ENCODE measurements around the gene ARL5C. TPM values are rescaled to one million over a fixed set of nuclear protein-coding genes. Genes with fewer than 3 reads are reported as not detected.
"Not testable (repeated sequence)": the region's sequence is repeated elsewhere in the genome, so short reads cannot be mapped to it uniquely, and the experiment has no call there.

ARL5C gene
- total RNA-seq, 6 experiments from 2014 or later, result not detected

DNA sequence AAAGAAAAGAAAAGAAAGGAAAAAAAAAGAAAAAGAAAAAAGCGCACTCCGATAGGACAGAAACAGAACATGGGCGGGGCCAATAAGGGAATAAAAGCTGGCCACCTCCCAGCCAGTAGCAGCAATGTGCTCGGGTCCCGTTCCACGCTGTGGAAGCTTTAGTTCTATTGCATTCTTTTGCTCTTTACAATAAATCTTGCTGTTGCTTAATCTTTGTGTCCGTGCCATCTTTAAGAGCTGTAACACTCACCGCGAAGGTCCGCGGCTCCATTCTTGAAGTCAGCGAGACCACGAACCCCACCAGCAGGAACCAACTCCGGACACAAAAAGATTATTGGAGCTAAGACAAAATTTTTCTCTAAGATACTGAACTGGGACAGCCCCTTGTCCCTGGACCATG, 3.1 kb upstream of the ARL5C start:
- Histone ChIP-seq H3K27me3 (no peaks in the 10 kb centered on the region), H3K9me3 (no peaks in the 10 kb centered on the region), H3K27ac (no peak overlapping the region), H3K36me3 (no peaks in the 10 kb centered on the region), H3K4me3 (no peak overlapping the region), H3K4me1 (peaks cover 0 to 4% (median 0%) of the 10 kb centered on the region in 4 donors)
- DNase-seq, result no peak
- 92% methylated on average over 14 of the region's 14 CpGs for WGBS (ENCODE audit: insufficient coverage, low coverage, low lambda C conversion rate, missing lambda C conversion rate)
- ATAC-seq, result no peak
- TF ChIP-seq, protein P1, sequence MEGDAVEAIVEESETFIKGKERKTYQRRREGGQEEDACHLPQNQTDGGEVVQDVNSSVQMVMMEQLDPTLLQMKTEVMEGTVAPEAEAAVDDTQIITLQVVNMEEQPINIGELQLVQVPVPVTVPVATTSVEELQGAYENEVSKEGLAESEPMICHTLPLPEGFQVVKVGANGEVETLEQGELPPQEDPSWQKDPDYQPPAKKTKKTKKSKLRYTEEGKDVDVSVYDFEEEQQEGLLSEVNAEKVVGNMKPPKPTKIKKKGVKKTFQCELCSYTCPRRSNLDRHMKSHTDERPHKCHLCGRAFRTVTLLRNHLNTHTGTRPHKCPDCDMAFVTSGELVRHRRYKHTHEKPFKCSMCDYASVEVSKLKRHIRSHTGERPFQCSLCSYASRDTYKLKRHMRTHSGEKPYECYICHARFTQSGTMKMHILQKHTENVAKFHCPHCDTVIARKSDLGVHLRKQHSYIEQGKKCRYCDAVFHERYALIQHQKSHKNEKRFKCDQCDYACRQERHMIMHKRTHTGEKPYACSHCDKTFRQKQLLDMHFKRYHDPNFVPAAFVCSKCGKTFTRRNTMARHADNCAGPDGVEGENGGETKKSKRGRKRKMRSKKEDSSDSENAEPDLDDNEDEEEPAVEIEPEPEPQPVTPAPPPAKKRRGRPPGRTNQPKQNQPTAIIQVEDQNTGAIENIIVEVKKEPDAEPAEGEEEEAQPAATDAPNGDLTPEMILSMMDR (IDR thresholded peaks at IDR 0.05), result no peak
- TF ChIP-seq POLR2A (IDR thresholded peaks at IDR 0.05), result no peak
- intact Hi-C loops (cut with DNase I), result no loop called here

- H3K4me1 ChIP-seq; H3K27me3 ChIP-seq; ATAC-seq; intact Hi-C loops (cut with DNase I); H3K36me3 ChIP-seq; H3K27ac ChIP-seq; H3K4me3 ChIP-seq; DNase-seq; H3K9me3 ChIP-seq: not testable (repeated sequence)
- 92% methylated on average over 6 of the region's 10 CpGs for WGBS (ENCODE audit: insufficient coverage, low coverage, low lambda C conversion rate, missing lambda C conversion rate)
Measured at GRCh38 chr17:39168503-39168902, 2.5 kb upstream of the ARL5C start.

DNA sequence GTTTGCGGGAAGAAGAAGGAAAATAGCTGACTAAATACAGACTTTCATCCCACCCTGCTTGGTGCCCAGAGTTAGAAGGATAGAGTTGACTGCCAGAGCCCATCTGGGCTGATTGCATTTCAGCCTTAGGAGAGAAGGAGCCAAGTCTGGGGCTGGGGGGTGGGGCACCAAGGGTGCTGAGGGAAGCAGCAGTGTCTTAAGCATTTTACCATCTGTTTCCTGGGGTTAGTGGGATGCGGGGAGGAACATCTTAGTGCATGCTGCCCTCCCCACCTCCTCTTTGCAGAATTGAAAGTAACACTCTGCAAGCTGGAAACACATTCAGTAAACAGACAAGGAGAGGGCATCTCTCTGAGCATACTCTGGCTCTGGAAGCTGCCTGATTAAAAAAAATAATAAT, 1.5 kb upstream of the ARL5C start:
- no peak overlapping the region for H3K27ac ChIP-seq
- intact Hi-C loops (cut with DNase I), result no loop called here
- H3K4me1 ChIP-seq, result peaks cover 0 to 4% (median 0%) of the 10 kb centered on the region in 4 donors
- no peak overlapping the region for H3K4me3 ChIP-seq
- TF ChIP-seq, protein P1 (IDR thresholded peaks at IDR 0.05), result no peak
- TF ChIP-seq POLR2A (IDR thresholded peaks at IDR 0.05), result no peak
- WGBS (ENCODE audit: insufficient coverage, low coverage, low lambda C conversion rate, missing lambda C conversion rate), result 34% methylated on average over 2 of the region's 2 CpGs
- no peaks in the 10 kb centered on the region for H3K9me3 ChIP-seq
- DNase-seq (no peak), ATAC-seq (peak in 2 of 4 donors; percentile 15 to 21)
- H3K36me3 ChIP-seq, result no peaks in the 10 kb centered on the region
- H3K27me3 ChIP-seq, result no peaks in the 10 kb centered on the region

- 50% methylated on average over 7 of the region's 7 CpGs for WGBS (ENCODE audit: insufficient coverage, low coverage, low lambda C conversion rate, missing lambda C conversion rate)
- H3K36me3 ChIP-seq, result no peaks in the 10 kb centered on the region
- peaks cover 0 to 4% (median 0%) of the 10 kb centered on the region in 4 donors for H3K4me1 ChIP-seq
- no peak for TF ChIP-seq POLR2A (IDR thresholded peaks at IDR 0.05)
- TF ChIP-seq, protein P1 (IDR thresholded peaks at IDR 0.05), result no peak
- no peak overlapping the region for H3K27ac ChIP-seq
- H3K27me3 ChIP-seq, result no peaks in the 10 kb centered on the region
- DNase-seq (no peak), ATAC-seq (no peak)
- no peak overlapping the region for H3K4me3 ChIP-seq
- no peaks in the 10 kb centered on the region for H3K9me3 ChIP-seq
- intact Hi-C loops (cut with DNase I), result no loop called here
Measured at GRCh38 chr17:39166437-39167335, 725 bp upstream of the ARL5C start.

DNA sequence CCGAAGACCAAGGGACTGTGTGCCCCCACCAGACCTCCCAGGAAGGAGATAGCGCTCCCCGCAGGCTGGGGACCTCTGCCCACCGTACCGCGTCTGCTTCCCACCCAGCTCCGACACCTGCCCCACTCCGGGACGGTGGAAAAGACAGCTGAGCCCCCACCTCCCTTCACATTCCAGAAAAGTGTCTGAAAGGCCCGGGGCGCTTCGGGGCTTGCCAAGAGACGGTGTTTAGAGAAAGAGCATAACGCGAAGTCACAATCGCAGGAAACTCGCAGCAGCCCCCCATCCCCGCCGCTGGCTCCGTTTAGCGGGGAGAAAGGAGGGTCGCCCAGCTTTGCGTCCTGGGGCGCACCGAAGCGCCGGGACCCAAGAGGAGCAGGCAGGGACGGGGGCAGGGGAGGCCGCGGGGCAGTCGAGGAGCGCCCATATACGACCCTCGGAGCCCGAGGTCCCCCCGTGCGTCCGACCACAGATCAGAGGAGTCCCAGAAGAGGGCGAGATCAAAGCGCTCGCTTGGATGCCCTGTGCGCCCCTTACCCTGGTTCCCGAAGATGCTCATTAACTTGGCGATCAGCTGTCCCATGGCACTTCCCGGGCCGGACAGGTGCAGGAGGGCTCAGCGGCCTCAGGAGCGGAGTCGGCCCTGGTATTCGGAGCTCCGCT, 652 bp downstream of the ARL5C start:
- WGBS (ENCODE audit: insufficient coverage, low coverage, low lambda C conversion rate, missing lambda C conversion rate), result 9% methylated on average over 4 of the region's 51 CpGs
- H3K27me3 ChIP-seq, result no peaks in the 10 kb centered on the region
- intact Hi-C loops (cut with DNase I), result no loop called here
- ATAC-seq (no peak), DNase-seq (no peak)
- H3K36me3 ChIP-seq, result no peaks in the 10 kb centered on the region
- TF ChIP-seq POLR2A (IDR thresholded peaks at IDR 0.05), result no peak
- TF ChIP-seq, protein P1 (IDR thresholded peaks at IDR 0.05), result no peak
- no peaks in the 10 kb centered on the region for H3K9me3 ChIP-seq
- no peak overlapping the region for H3K27ac ChIP-seq
- peak overlapping the region; percentile 29 to 38 (median 37) for H3K4me3 ChIP-seq
- H3K4me1 ChIP-seq, result peaks cover 0 to 4% (median 0%) of the 10 kb centered on the region in 4 donors
